ENCODE results near the gene STRA8.
"Not testable (repeated sequence)": the region's sequence is repeated elsewhere in the genome, so short reads cannot be mapped to it uniquely, and the experiment has no call there.

STRA8 gene

GRCh38 chr7:135211946-135212685 lies 21.5 kb upstream of the STRA8 start:
- peak overlapping the region; percentile 93 for H3K27ac Mint-ChIP-seq
- H3K36me3 Mint-ChIP-seq (ENCODE audit: low read depth) = peaks cover 29% of the 10 kb centered on the region
- H3K4me3 Mint-ChIP-seq = peak overlapping the region; percentile 88
- not testable (repeated sequence) for H3K27me3 Mint-ChIP-seq, H3K9me3 Mint-ChIP-seq, DNase-seq
- H3K4me1 Mint-ChIP-seq (ENCODE audit: low read depth) = peaks cover 48% of the 10 kb centered on the region

- DNase-seq = no peak
- Mint-ChIP-seq H3K27me3 (peaks cover 7% of the 10 kb centered on the region), H3K4me3 (no peak overlapping the region), H3K36me3 (ENCODE audit: low read depth) (peaks cover 19% of the 10 kb centered on the region), H3K9me3 (no peaks in the 10 kb centered on the region), H3K4me1 (ENCODE audit: low read depth) (peaks cover 31% of the 10 kb centered on the region), H3K27ac (no peak overlapping the region)
These were observed 19.8 kb upstream of the STRA8 start for GRCh38 chr7:135213831-135214230.

GRCh38 chr7:135215180-135215579 lies 18.5 kb upstream of the STRA8 start:
- Mint-ChIP-seq H3K27me3 (peaks cover 7% of the 10 kb centered on the region), H3K4me3 (no peak overlapping the region), H3K27ac (no peak overlapping the region), H3K4me1 (ENCODE audit: low read depth) (peaks cover 17% of the 10 kb centered on the region), H3K9me3 (no peaks in the 10 kb centered on the region), H3K36me3 (ENCODE audit: low read depth) (peaks cover 8% of the 10 kb centered on the region)
- no peak for DNase-seq

GRCh38 chr7:135215698-135216097 lies 17.9 kb upstream of the STRA8 start:
- Mint-ChIP-seq H3K9me3 (no peaks in the 10 kb centered on the region), H3K27me3 (peaks cover 7% of the 10 kb centered on the region), H3K4me1 (ENCODE audit: low read depth) (peaks cover 12% of the 10 kb centered on the region), H3K36me3 (ENCODE audit: low read depth) (peaks cover 7% of the 10 kb centered on the region), H3K4me3 (no peak overlapping the region), H3K27ac (no peak overlapping the region)
- DNase-seq = no peak

GRCh38 chr7:135217645-135218509 lies 15.8 kb upstream of the STRA8 start:
- Mint-ChIP-seq H3K4me3 (no peak overlapping the region), H3K9me3 (no peaks in the 10 kb centered on the region), H3K27me3 (peaks cover 7% of the 10 kb centered on the region), H3K27ac (no peak overlapping the region), H3K36me3 (ENCODE audit: low read depth) (no peaks in the 10 kb centered on the region), H3K4me1 (ENCODE audit: low read depth) (peaks cover 7% of the 10 kb centered on the region)
- DNase-seq = no peak

GRCh38 chr7:135224027-135224426 lies 9.6 kb upstream of the STRA8 start:
- Mint-ChIP-seq H3K27ac (no peak overlapping the region), H3K4me3 (no peak overlapping the region), H3K27me3 (no peaks in the 10 kb centered on the region), H3K4me1 (ENCODE audit: low read depth) (peaks cover 11% of the 10 kb centered on the region), H3K9me3 (peaks cover 3% of the 10 kb centered on the region), H3K36me3 (ENCODE audit: low read depth) (no peaks in the 10 kb centered on the region)
- no peak for DNase-seq

GRCh38 chr7:135231686-135232085 lies 2.0 kb upstream of the STRA8 start:
- Mint-ChIP-seq H3K27me3 (no peaks in the 10 kb centered on the region), H3K4me1 (ENCODE audit: low read depth) (peaks cover 4% of the 10 kb centered on the region), H3K36me3 (ENCODE audit: low read depth) (no peaks in the 10 kb centered on the region), H3K27ac (no peak overlapping the region), H3K9me3 (no peaks in the 10 kb centered on the region), H3K4me3 (no peak overlapping the region)
- no peak for DNase-seq

- Mint-ChIP-seq H3K27ac (no peak overlapping the region), H3K9me3 (no peaks in the 10 kb centered on the region), H3K27me3 (no peaks in the 10 kb centered on the region), H3K4me3 (no peak overlapping the region), H3K36me3 (ENCODE audit: low read depth) (no peaks in the 10 kb centered on the region), H3K4me1 (ENCODE audit: low read depth) (peaks cover 8% of the 10 kb centered on the region)
- DNase-seq = no peak
These were observed 1.6 kb upstream of the STRA8 start for GRCh38 chr7:135232087-135232486.

- DNase-seq = no peak
- Mint-ChIP-seq H3K27me3 (no peaks in the 10 kb centered on the region), H3K27ac (no peak overlapping the region), H3K4me3 (no peak overlapping the region), H3K9me3 (no peaks in the 10 kb centered on the region), H3K36me3 (ENCODE audit: low read depth) (no peaks in the 10 kb centered on the region), H3K4me1 (ENCODE audit: low read depth) (peaks cover 9% of the 10 kb centered on the region)
These were observed 918 bp upstream of the STRA8 start for GRCh38 chr7:135232720-135233119.

GRCh38 chr7:135234095-135234494 lies 457 bp downstream of the STRA8 start:
- H3K9me3 Mint-ChIP-seq; H3K4me1 Mint-ChIP-seq (ENCODE audit: low read depth); H3K27ac Mint-ChIP-seq; H3K27me3 Mint-ChIP-seq; H3K36me3 Mint-ChIP-seq (ENCODE audit: low read depth); H3K4me3 Mint-ChIP-seq; DNase-seq: not testable (repeated sequence)

- no peaks in the 10 kb centered on the region for H3K27me3 Mint-ChIP-seq
- H3K4me1 Mint-ChIP-seq (ENCODE audit: low read depth) = peaks cover 9% of the 10 kb centered on the region
- DNase-seq = no peak
These were observed 1.1 kb downstream of the STRA8 start for GRCh38 chr7:135234727-135235126.

GRCh38 chr7:135235841-135236240 lies 2.2 kb downstream of the STRA8 start:
- no peaks in the 10 kb centered on the region for H3K36me3 Mint-ChIP-seq (ENCODE audit: low read depth)
- no peak overlapping the region for H3K27ac Mint-ChIP-seq
- no peaks in the 10 kb centered on the region for H3K9me3 Mint-ChIP-seq
- DNase-seq = no peak
- no peaks in the 10 kb centered on the region for H3K27me3 Mint-ChIP-seq
- no peak overlapping the region for H3K4me3 Mint-ChIP-seq
- peaks cover 9% of the 10 kb centered on the region for H3K4me1 Mint-ChIP-seq (ENCODE audit: low read depth)

More at GRCh38 chr7:135234727-135235126, 1.1 kb downstream of the STRA8 start:
- H3K4me3 Mint-ChIP-seq = no peak overlapping the region
- H3K27ac Mint-ChIP-seq = no peak overlapping the region
- H3K9me3 Mint-ChIP-seq = no peaks in the 10 kb centered on the region
- no peaks in the 10 kb centered on the region for H3K36me3 Mint-ChIP-seq (ENCODE audit: low read depth)

- Mint-ChIP-seq H3K9me3 (no peaks in the 10 kb centered on the region), H3K27ac (no peak overlapping the region), H3K4me3 (no peak overlapping the region), H3K27me3 (no peaks in the 10 kb centered on the region), H3K36me3 (ENCODE audit: low read depth) (no peaks in the 10 kb centered on the region), H3K4me1 (ENCODE audit: low read depth) (peaks cover 9% of the 10 kb centered on the region)
- DNase-seq = no peak
These were observed 3.1 kb downstream of the STRA8 start for GRCh38 chr7:135236727-135237126.

GRCh38 chr7:135238112-135238744 lies 4.6 kb downstream of the STRA8 start:
- DNase-seq = no peak
- H3K27me3 Mint-ChIP-seq = peaks cover 4% of the 10 kb centered on the region
- H3K4me1 Mint-ChIP-seq (ENCODE audit: low read depth) = peaks cover 9% of the 10 kb centered on the region
- no peaks in the 10 kb centered on the region for H3K9me3 Mint-ChIP-seq
- no peak overlapping the region for H3K4me3 Mint-ChIP-seq
- no peaks in the 10 kb centered on the region for H3K36me3 Mint-ChIP-seq (ENCODE audit: low read depth)
- no peak overlapping the region for H3K27ac Mint-ChIP-seq

GRCh38 chr7:135239263-135239662 lies 5.6 kb downstream of the STRA8 start:
- Mint-ChIP-seq H3K36me3 (ENCODE audit: low read depth) (no peaks in the 10 kb centered on the region), H3K27me3 (peaks cover 4% of the 10 kb centered on the region), H3K4me3 (no peak overlapping the region), H3K27ac (no peak overlapping the region), H3K4me1 (ENCODE audit: low read depth) (peaks cover 9% of the 10 kb centered on the region), H3K9me3 (no peaks in the 10 kb centered on the region)
- DNase-seq = no peak

All from activated T-cell treated with anti-CD3 and anti-CD28 coated beads, Interleukin-2, amount 50 U/mL, for 24 hours (primary cell).